GM23338 (cell line): ENCODE measurements around the gene HERPUD1. TPM values are rescaled to one million over a fixed set of nuclear protein-coding genes. Genes with fewer than 3 reads are reported as not detected.

Experiments used
- ATAC-seq: fragments of 200-7000 bp; cut with Tn5 transposase; 3 replicates; pipeline ENCODE4 v1.9.1; 2020
- DNase-seq: peaks from one replicate; pipeline ENCODE4 v3.0.0-alpha.2; 2015; ENCODE audit warnings: low spot score
- H2AFZ ChIP-seq: fragments of 200-600 bp; sonication (generic); 2 replicates; pipeline ENCODE4 v1.8.0; 2016; ENCODE audit warnings: antibody characterized with exemption, mild to moderate bottlenecking, moderate library complexity
- H3F3A ChIP-seq: fragments of 200-600 bp; sonication (generic); replicated peaks from 2 replicates; pipeline ENCODE4 v1.8.0; 2017; ENCODE audit warnings: antibody characterized with exemption, mixed run types, low read depth
- H3K27ac ChIP-seq: fragments of 200-600 bp; sonication (generic); 2 replicates; pipeline ENCODE4 v1.6.1; 2016; ENCODE audit warnings: low read depth
- H3K27me3 ChIP-seq: fragments of 200-600 bp; sonication (generic); 2 replicates; pipeline ENCODE4 v1.8.0; 2016; ENCODE audit warnings: mild to moderate bottlenecking, mixed run types, moderate library complexity; ENCODE audit not compliant: insufficient read depth
- H3K36me3 ChIP-seq: fragments of 200-600 bp; sonication (generic); 2 replicates; pipeline ENCODE4 v1.8.0; 2016; ENCODE audit warnings: mild to moderate bottlenecking; ENCODE audit not compliant: insufficient read depth
- H3K4me1 ChIP-seq: fragments of 200-600 bp; sonication (generic); 2 replicates; pipeline ENCODE4 v1.8.0; 2016; ENCODE audit warnings: mild to moderate bottlenecking, moderate library complexity; ENCODE audit not compliant: insufficient read depth
- H3K4me2 ChIP-seq: fragments of 200-600 bp; sonication (generic); 2 replicates; pipeline ENCODE4 v1.7.1; 2017; ENCODE audit warnings: mixed run types
- H3K4me3 ChIP-seq: fragments of 200-600 bp; sonication (generic); 2 replicates; pipeline ENCODE4 v1.6.1; 2016; ENCODE audit warnings: mixed run types
- H3K79me2 ChIP-seq: fragments of 200-600 bp; sonication (generic); replicated peaks from 2 replicates; pipeline ENCODE4 v1.8.0; 2017; ENCODE audit warnings: mild to moderate bottlenecking; ENCODE audit not compliant: insufficient read depth
- H3K9me2 ChIP-seq: fragments of 200-600 bp; sonication (generic); 2 replicates; pipeline ENCODE4 v1.8.0; 2017; ENCODE audit not compliant: insufficient read depth
- H4K20me1 ChIP-seq: fragments of 200-600 bp; sonication (generic); replicated peaks from 2 replicates; pipeline ENCODE4 v1.8.0; 2017; ENCODE audit warnings: mild to moderate bottlenecking; ENCODE audit not compliant: insufficient read depth
- H3K27ac Mint-ChIP-seq: 2 replicates; pipeline ENCODE4 v1.8.0; 2020; ENCODE audit warnings: inconsistent platforms, mild to moderate bottlenecking, moderate library complexity, mixed read lengths
- H3K27me3 Mint-ChIP-seq: 3 replicates; pipeline ENCODE4 v1.8.0; 2022; ENCODE audit warnings: low read depth, mild to moderate bottlenecking, moderate library complexity, mixed read lengths, inconsistent platforms; ENCODE audit not compliant: insufficient read depth, poor library complexity
- H3K36me3 Mint-ChIP-seq: 3 replicates; pipeline ENCODE4 v1.8.0; 2021; ENCODE audit warnings: low read depth, mild to moderate bottlenecking, inconsistent platforms, moderate library complexity, mixed read lengths
- H3K4me1 Mint-ChIP-seq: 3 replicates; pipeline ENCODE4 v1.8.0; 2020; ENCODE audit warnings: mild to moderate bottlenecking, inconsistent platforms, mixed read lengths
- H3K4me3 Mint-ChIP-seq: 3 replicates; pipeline ENCODE4 v1.8.0; 2021; ENCODE audit warnings: moderate library complexity, mild to moderate bottlenecking, inconsistent platforms, mixed read lengths
- H3K9me3 Mint-ChIP-seq: 3 replicates; pipeline ENCODE4 v1.8.0; 2020; ENCODE audit warnings: moderate library complexity, mild to moderate bottlenecking, inconsistent platforms, mixed read lengths
- CREB1 ChIP-seq: fragments of 250-450 bp; sonication (Bioruptor Pico); IDR thresholded peaks from 2 replicates; pipeline ENCODE4 v1.5.0; 2020; ENCODE audit warnings: low read depth, mild to moderate bottlenecking, moderate library complexity
- NANOG ChIP-seq: IDR thresholded peaks from 2 replicates; pipeline ENCODE4 v1.6.1; 2016; ENCODE audit warnings: antibody characterized with exemption, borderline replicate concordance
- POLR2AphosphoS5 ChIP-seq: IDR thresholded peaks from 2 replicates; pipeline ENCODE4 v1.6.1; 2016; ENCODE audit warnings: antibody characterized with exemption, low read depth
- REST ChIP-seq: IDR thresholded peaks from one replicate; pipeline ENCODE4 v1.6.1; 2018; ENCODE audit warnings: antibody characterized with exemption; ENCODE audit not compliant: unreplicated experiment
- ZNF114 ChIP-seq: fragments of 250-450 bp; sonication (Bioruptor Pico); IDR thresholded peaks from 2 replicates; pipeline ENCODE4 v1.5.0; 2020; ENCODE audit warnings: mild to moderate bottlenecking, moderate library complexity
- ZNF331 ChIP-seq: fragments of 250-450 bp; sonication (Bioruptor Pico); IDR thresholded peaks from 2 replicates; pipeline ENCODE4 v1.5.0; 2020; ENCODE audit warnings: low read depth, mild to moderate bottlenecking, moderate library complexity
- ZNF462 ChIP-seq: fragments of 250-450 bp; sonication (Bioruptor Pico); IDR thresholded peaks from 2 replicates; pipeline ENCODE4 v1.5.0; 2020; ENCODE audit warnings: mild to moderate bottlenecking, moderate library complexity
- polyA plus RNA-seq: library from polyadenylated mRNA; unstranded; fragments of >200 nt; fragmentation: Nextera tagmentation; extraction: Ambion mirVana; gene quantifications from 2 replicates; pipeline ENCODE4 v1.2.1, GENCODE V29; 2016
- total RNA-seq: library from RNA; depleted of rRNA; stranded (reverse); fragments of >200 nt; shearing (Covaris generic); gene quantifications from 2 replicates; pipeline ENCODE4 v1.2.3, GENCODE V29; 2014

Gene HERPUD1
- total and polyA plus RNA-seq, 2 experiments from 2014 or later: 41.1 to 44.1 TPM

GRCh38 chr16:56985962-56986360, 54.0 kb downstream of the HERPUD1 start:
- H3F3A ChIP-seq: no peaks in the 10 kb centered on the region
- DNase-seq (no peak), ATAC-seq (no peak)
- no peak overlapping the region for H3K4me3 Mint-ChIP-seq
- no peak overlapping the region for H3K27ac ChIP-seq
- H3K4me1 ChIP-seq: peaks cover 10% of the 10 kb centered on the region; the same call in 1 of the 2 replicates
- no peak overlapping the region for H2AFZ ChIP-seq
- H3K27me3 ChIP-seq: peaks cover 35% of the 10 kb centered on the region
- no peak overlapping the region for H3K27ac Mint-ChIP-seq
- no peaks in the 10 kb centered on the region; the same call in 2 of the 3 replicates for H3K9me3 Mint-ChIP-seq
- no peaks in the 10 kb centered on the region for H3K36me3 ChIP-seq
- H3K79me2 ChIP-seq: no peaks in the 10 kb centered on the region
- peaks cover 19% of the 10 kb centered on the region for H3K4me1 Mint-ChIP-seq
- TF ChIP-seq ZNF462 (no peak), ZNF114 (CRISPR knock-in tag) (no peak), POLR2AphosphoS5 (no peak), REST (no peak), CREB1 (CRISPR knock-in tag) (no peak), NANOG (no peak), ZNF331 (CRISPR knock-in tag) (no peak)
- H3K36me3 Mint-ChIP-seq: no peaks in the 10 kb centered on the region; the same call in 2 of the 3 replicates
- peaks cover 27% of the 10 kb centered on the region for H3K27me3 Mint-ChIP-seq
- no peaks in the 10 kb centered on the region for H4K20me1 ChIP-seq
- no peaks in the 10 kb centered on the region for H3K9me2 ChIP-seq
- H3K4me3 ChIP-seq: no peak overlapping the region
- H3K4me2 ChIP-seq: no peak overlapping the region
